Fibroblast of skin of abdomen (primary cell): ENCODE results near the gene IPCEF1.

Experiments used
- DNase-seq: peaks from one replicate; pipeline ENCODE4 v3.0.0-alpha.2; 2013

IPCEF1 gene

GRCh38 chr6:154243793-154244750, 112.5 kb downstream of the IPCEF1 start:
- no peak for DNase-seq

- DNase-seq = no peak
Observed at GRCh38 chr6:154242617-154243357, 113.8 kb downstream of the IPCEF1 start.

GRCh38 chr6:154241581-154241980, 115.0 kb downstream of the IPCEF1 start:
- DNase-seq = no peak

- peak; percentile 13 for DNase-seq
Observed at GRCh38 chr6:154241061-154241460, 115.5 kb downstream of the IPCEF1 start.

GRCh38 chr6:154239392-154239791, 117.2 kb downstream of the IPCEF1 start:
- no peak for DNase-seq

- DNase-seq = no peak
Observed at GRCh38 chr6:154238831-154239230, 117.8 kb downstream of the IPCEF1 start.

- DNase-seq = peak; percentile 18
Observed at GRCh38 chr6:154236646-154237301, 119.8 kb downstream of the IPCEF1 start.

GRCh38 chr6:154234019-154234772, 122.4 kb downstream of the IPCEF1 start:
- no peak for DNase-seq

GRCh38 chr6:154233383-154233782, 123.2 kb downstream of the IPCEF1 start:
- DNase-seq = no peak

GRCh38 chr6:154232013-154232910, 124.3 kb downstream of the IPCEF1 start:
- no peak for DNase-seq

GRCh38 chr6:154230910-154231595, 125.5 kb downstream of the IPCEF1 start:
- no peak for DNase-seq

- DNase-seq = no peak
Observed at GRCh38 chr6:154230393-154230792, 126.2 kb downstream of the IPCEF1 start.

- no peak for DNase-seq
Observed at GRCh38 chr6:154229786-154230185, 126.8 kb downstream of the IPCEF1 start.

- no peak for DNase-seq
Observed at GRCh38 chr6:154228521-154228905, 128.1 kb downstream of the IPCEF1 start.

GRCh38 chr6:154227862-154228520, 128.6 kb downstream of the IPCEF1 start:
- no peak for DNase-seq

GRCh38 chr6:154226461-154226860, 130.1 kb downstream of the IPCEF1 start:
- DNase-seq = no peak

- no peak for DNase-seq
Observed at GRCh38 chr6:154223296-154223695, 133.3 kb downstream of the IPCEF1 start.

GRCh38 chr6:154222716-154223115, 133.9 kb downstream of the IPCEF1 start:
- DNase-seq = no peak

GRCh38 chr6:154219250-154219649, 137.4 kb downstream of the IPCEF1 start:
- no peak for DNase-seq

GRCh38 chr6:154218787-154219186, 137.8 kb downstream of the IPCEF1 start:
- DNase-seq = no peak
